Ishikawa (cell line): ENCODE data around the gene IGF2BP3.

Source experiments
- EGR1 ChIP-seq: IDR thresholded peaks from 2 replicates; pipeline ENCODE4 v1.6.1; 2012
- EP300 ChIP-seq: IDR thresholded peaks from 2 replicates; pipeline ENCODE4 v1.6.1; 2012; ENCODE audit warnings: borderline replicate concordance
- RAD21 ChIP-seq: IDR thresholded peaks from 2 replicates; pipeline ENCODE4 v1.6.1; 2012; ENCODE audit warnings: low read depth
- YY1 ChIP-seq: IDR thresholded peaks from 2 replicates; pipeline ENCODE4 v1.6.1; 2012; ENCODE audit warnings: low read depth
- TF ChIP-seq, protein P1 (sequence below): IDR thresholded peaks from 2 replicates; pipeline ENCODE4 v1.6.1; 2012; ENCODE audit warnings: low read depth, mild to moderate bottlenecking

DNA sequence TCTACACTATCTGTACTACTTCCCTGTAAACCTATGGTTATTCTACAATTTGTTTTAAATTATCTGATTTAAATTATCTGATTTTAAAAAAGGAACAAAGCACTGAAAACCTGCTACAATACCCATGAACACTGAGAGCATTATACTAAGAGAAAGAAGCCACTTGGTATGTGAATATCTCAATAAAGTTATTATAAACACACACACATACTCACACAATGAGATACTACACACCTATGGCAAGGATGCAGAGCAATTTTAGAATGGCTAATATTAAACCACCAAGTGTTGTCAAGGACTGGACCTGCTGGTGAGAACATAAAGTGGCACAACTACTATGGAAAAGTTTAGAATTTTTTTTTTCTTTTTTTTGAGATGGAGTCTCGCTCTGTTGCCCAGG, 82.7 kb downstream of the IGF2BP3 start:
- no peak for TF ChIP-seq RAD21
- TF ChIP-seq EGR1: no peak
- TF ChIP-seq, protein P1, sequence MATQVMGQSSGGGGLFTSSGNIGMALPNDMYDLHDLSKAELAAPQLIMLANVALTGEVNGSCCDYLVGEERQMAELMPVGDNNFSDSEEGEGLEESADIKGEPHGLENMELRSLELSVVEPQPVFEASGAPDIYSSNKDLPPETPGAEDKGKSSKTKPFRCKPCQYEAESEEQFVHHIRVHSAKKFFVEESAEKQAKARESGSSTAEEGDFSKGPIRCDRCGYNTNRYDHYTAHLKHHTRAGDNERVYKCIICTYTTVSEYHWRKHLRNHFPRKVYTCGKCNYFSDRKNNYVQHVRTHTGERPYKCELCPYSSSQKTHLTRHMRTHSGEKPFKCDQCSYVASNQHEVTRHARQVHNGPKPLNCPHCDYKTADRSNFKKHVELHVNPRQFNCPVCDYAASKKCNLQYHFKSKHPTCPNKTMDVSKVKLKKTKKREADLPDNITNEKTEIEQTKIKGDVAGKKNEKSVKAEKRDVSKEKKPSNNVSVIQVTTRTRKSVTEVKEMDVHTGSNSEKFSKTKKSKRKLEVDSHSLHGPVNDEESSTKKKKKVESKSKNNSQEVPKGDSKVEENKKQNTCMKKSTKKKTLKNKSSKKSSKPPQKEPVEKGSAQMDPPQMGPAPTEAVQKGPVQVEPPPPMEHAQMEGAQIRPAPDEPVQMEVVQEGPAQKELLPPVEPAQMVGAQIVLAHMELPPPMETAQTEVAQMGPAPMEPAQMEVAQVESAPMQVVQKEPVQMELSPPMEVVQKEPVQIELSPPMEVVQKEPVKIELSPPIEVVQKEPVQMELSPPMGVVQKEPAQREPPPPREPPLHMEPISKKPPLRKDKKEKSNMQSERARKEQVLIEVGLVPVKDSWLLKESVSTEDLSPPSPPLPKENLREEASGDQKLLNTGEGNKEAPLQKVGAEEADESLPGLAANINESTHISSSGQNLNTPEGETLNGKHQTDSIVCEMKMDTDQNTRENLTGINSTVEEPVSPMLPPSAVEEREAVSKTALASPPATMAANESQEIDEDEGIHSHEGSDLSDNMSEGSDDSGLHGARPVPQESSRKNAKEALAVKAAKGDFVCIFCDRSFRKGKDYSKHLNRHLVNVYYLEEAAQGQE: no peak
- no peak for TF ChIP-seq YY1
- TF ChIP-seq EP300: no peak
